OCI-LY3 (cell line): ENCODE data around the gene CSNK2A2.
A peak's percentile ranks its signal among the peaks of the same experiment; 100 is the strongest.

Experiments used
- H2AFZ ChIP-seq: fragments of 200-600, 300-600 bp; shearing (Covaris generic); 2 replicates; pipeline ENCODE4 v1.6.0; 2014; ENCODE audit warnings: antibody characterized with exemption, low read depth, low read length
- H3K27ac ChIP-seq: fragments of 200-600, 300-600 bp; sonication (generic); 2 replicates; pipeline ENCODE4 v1.5.1; 2014; ENCODE audit warnings: mild to moderate bottlenecking, low read length, moderate library complexity, mixed read lengths
- H3K27me3 ChIP-seq: fragments of 200-600, 300-600 bp; sonication (generic); 2 replicates; pipeline ENCODE4 v1.6.1; 2014; ENCODE audit warnings: low read depth, low read length, mixed read lengths
- H3K36me3 ChIP-seq: fragments of 200-600, 300-600 bp; sonication (generic); replicated peaks from 2 replicates; pipeline ENCODE3; 2014; ENCODE audit warnings: low read depth, low read length, mixed read lengths
- H3K4me1 ChIP-seq: fragments of 300-600, 200-600 bp; sonication (generic); 2 replicates; pipeline ENCODE4 v1.6.1; 2014; ENCODE audit warnings: low read length, mixed read lengths
- H3K4me2 ChIP-seq: fragments of 200-600, 300-600 bp; sonication (generic); 2 replicates; pipeline ENCODE4 v1.6.1; 2014; ENCODE audit warnings: low read length, mixed read lengths
- H3K4me3 ChIP-seq: fragments of 300-600, 200-600 bp; sonication (generic); 2 replicates; pipeline ENCODE4 v1.5.1; 2014; ENCODE audit warnings: antibody characterized with exemption, mild to moderate bottlenecking, low read length, moderate library complexity
- H3K79me2 ChIP-seq: fragments of 300-600, 200-600 bp; shearing (Covaris generic); 2 replicates; pipeline ENCODE4 v1.6.1; 2014; ENCODE audit warnings: mild to moderate bottlenecking, low read length, mixed read lengths
- H3K9ac ChIP-seq: fragments of 300-600, 200-600 bp; shearing (Covaris generic); 2 replicates; pipeline ENCODE4 v1.6.0; 2014; ENCODE audit warnings: mild to moderate bottlenecking, low read length, moderate library complexity
- H3K9me3 ChIP-seq: fragments of 200-600, 300-600 bp; shearing (Covaris generic); 2 replicates; pipeline ENCODE4 v1.6.1; 2014; ENCODE audit warnings: low read length, mixed read lengths; ENCODE audit not compliant: insufficient read depth
- H4K20me1 ChIP-seq: fragments of 200-600, 300-600 bp; sonication (generic); 2 replicates; pipeline ENCODE4 v1.6.1; 2016; ENCODE audit warnings: low read length, mixed read lengths; ENCODE audit not compliant: insufficient read depth
- EZH2phosphoT487 ChIP-seq: fragments of 200-600 bp; shearing (Covaris generic); IDR thresholded peaks from 2 replicates; pipeline ENCODE4 v1.6.1; 2018; ENCODE audit warnings: antibody characterized with exemption, mixed run types, low read depth
- TF ChIP-seq, protein P1 (sequence below): fragments of 200-600, 300-600 bp; sonication (generic); IDR thresholded peaks from 2 replicates; pipeline ENCODE4 v1.5.1; 2014; ENCODE audit warnings: antibody characterized with exemption, low read length, low read depth

CSNK2A2 gene

GRCh38 chr16:58123896-58124600 is 73.9 kb downstream of the CSNK2A2 start:
- H3K36me3 ChIP-seq, result peaks cover 9% of the 10 kb centered on the region
- no peak overlapping the region for H3K4me3 ChIP-seq
- no peak for TF ChIP-seq EZH2phosphoT487
- TF ChIP-seq, protein P1, sequence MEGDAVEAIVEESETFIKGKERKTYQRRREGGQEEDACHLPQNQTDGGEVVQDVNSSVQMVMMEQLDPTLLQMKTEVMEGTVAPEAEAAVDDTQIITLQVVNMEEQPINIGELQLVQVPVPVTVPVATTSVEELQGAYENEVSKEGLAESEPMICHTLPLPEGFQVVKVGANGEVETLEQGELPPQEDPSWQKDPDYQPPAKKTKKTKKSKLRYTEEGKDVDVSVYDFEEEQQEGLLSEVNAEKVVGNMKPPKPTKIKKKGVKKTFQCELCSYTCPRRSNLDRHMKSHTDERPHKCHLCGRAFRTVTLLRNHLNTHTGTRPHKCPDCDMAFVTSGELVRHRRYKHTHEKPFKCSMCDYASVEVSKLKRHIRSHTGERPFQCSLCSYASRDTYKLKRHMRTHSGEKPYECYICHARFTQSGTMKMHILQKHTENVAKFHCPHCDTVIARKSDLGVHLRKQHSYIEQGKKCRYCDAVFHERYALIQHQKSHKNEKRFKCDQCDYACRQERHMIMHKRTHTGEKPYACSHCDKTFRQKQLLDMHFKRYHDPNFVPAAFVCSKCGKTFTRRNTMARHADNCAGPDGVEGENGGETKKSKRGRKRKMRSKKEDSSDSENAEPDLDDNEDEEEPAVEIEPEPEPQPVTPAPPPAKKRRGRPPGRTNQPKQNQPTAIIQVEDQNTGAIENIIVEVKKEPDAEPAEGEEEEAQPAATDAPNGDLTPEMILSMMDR, result no peak
- H2AFZ ChIP-seq, result no peak overlapping the region
- no peak overlapping the region for H3K9ac ChIP-seq
- H4K20me1 ChIP-seq, result peaks cover 80% of the 10 kb centered on the region
- H3K4me1 ChIP-seq, result peaks cover 36% of the 10 kb centered on the region
- H3K79me2 ChIP-seq, result peaks cover 93% of the 10 kb centered on the region
- peak overlapping the region; percentile 19 for H3K4me2 ChIP-seq
- no peak overlapping the region for H3K27ac ChIP-seq
- H3K27me3 ChIP-seq, result no peaks in the 10 kb centered on the region
- H3K9me3 ChIP-seq, result no peaks in the 10 kb centered on the region

DNA sequence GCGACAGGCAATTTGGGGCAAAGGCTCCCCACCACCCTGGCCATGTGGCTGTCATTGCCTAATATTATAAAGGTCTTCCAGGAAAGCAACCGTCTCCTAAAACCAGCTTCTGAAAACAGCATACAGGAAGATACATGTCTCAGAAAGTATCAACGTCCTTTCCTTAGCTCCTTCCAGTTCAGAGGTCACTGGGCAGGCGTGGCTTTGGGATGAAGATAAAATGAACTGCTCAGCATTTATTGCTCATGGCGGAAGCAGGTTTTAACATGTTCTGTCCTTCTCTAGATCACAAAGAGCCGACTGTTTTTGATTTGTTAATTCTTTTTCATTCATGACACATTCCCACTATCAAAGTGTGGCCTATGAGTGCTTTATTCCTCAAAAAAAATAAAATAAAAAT is 76.8 kb downstream of the CSNK2A2 start:
- H3K27me3 ChIP-seq, result no peaks in the 10 kb centered on the region
- peaks cover 78% of the 10 kb centered on the region for H4K20me1 ChIP-seq
- H3K9me3 ChIP-seq, result no peaks in the 10 kb centered on the region
- TF ChIP-seq EZH2phosphoT487, result no peak
- TF ChIP-seq, protein P1, result no peak
- no peak overlapping the region for H3K4me3 ChIP-seq
- no peak overlapping the region for H2AFZ ChIP-seq
- H3K27ac ChIP-seq, result no peak overlapping the region
- peaks cover 5% of the 10 kb centered on the region for H3K36me3 ChIP-seq
- H3K79me2 ChIP-seq, result peaks cover 87% of the 10 kb centered on the region
- H3K4me2 ChIP-seq, result no peak overlapping the region
- H3K4me1 ChIP-seq, result peaks cover 18% of the 10 kb centered on the region
- no peak overlapping the region for H3K9ac ChIP-seq

GRCh38 chr16:58120234-58120633 is 77.7 kb downstream of the CSNK2A2 start:
- no peaks in the 10 kb centered on the region for H3K27me3 ChIP-seq
- H4K20me1 ChIP-seq, result peaks cover 69% of the 10 kb centered on the region
- peaks cover 3% of the 10 kb centered on the region for H3K36me3 ChIP-seq
- TF ChIP-seq, protein P1, result no peak
- no peak for TF ChIP-seq EZH2phosphoT487
- peaks cover 18% of the 10 kb centered on the region for H3K4me1 ChIP-seq
- H3K9ac ChIP-seq, result no peak overlapping the region
- H3K4me2 ChIP-seq, result no peak overlapping the region
- no peak overlapping the region for H3K4me3 ChIP-seq
- no peak overlapping the region for H2AFZ ChIP-seq
- H3K79me2 ChIP-seq, result peaks cover 78% of the 10 kb centered on the region
- H3K27ac ChIP-seq, result no peak overlapping the region
- H3K9me3 ChIP-seq, result no peaks in the 10 kb centered on the region

DNA sequence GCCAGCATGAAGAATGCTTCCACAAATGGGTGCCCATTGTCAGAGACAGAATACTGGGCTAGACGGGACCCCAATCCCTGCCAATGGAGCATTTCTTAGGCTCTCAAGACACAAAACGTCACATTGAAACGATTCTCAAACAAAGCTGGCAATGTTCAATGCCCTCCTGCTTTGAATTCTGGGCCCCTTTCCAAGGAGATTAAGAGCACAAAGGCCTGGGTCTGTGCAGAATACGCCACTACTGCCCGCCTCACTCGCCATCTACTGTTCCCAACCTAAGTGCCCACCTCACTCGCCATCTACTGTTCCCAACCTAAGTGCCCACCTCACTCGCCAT is 78.4 kb downstream of the CSNK2A2 start:
- no peak overlapping the region for H2AFZ ChIP-seq
- peaks cover 17% of the 10 kb centered on the region for H3K4me1 ChIP-seq
- H3K27me3 ChIP-seq, result no peaks in the 10 kb centered on the region
- H3K79me2 ChIP-seq, result peaks cover 73% of the 10 kb centered on the region
- no peak overlapping the region for H3K27ac ChIP-seq
- no peak overlapping the region for H3K4me3 ChIP-seq
- TF ChIP-seq EZH2phosphoT487, result no peak
- TF ChIP-seq, protein P1, result no peak
- H3K36me3 ChIP-seq, result peaks cover 11% of the 10 kb centered on the region
- H3K4me2 ChIP-seq, result no peak overlapping the region
- H3K9me3 ChIP-seq, result no peaks in the 10 kb centered on the region
- H4K20me1 ChIP-seq, result peaks cover 64% of the 10 kb centered on the region
- H3K9ac ChIP-seq, result no peak overlapping the region
